NCI-H1436 (cell line): Measurements from ENCODE around the gene CDAN1.
"Not testable (repeated sequence)": the region's sequence is repeated elsewhere in the genome, so short reads cannot be mapped to it uniquely, and the experiment has no call there.

Experiments used
- DNase-seq: peaks from one replicate; lab custom pipeline; 2025; lab: John Stamatoyannopoulos, UW

The CDAN1 gene

DNA sequence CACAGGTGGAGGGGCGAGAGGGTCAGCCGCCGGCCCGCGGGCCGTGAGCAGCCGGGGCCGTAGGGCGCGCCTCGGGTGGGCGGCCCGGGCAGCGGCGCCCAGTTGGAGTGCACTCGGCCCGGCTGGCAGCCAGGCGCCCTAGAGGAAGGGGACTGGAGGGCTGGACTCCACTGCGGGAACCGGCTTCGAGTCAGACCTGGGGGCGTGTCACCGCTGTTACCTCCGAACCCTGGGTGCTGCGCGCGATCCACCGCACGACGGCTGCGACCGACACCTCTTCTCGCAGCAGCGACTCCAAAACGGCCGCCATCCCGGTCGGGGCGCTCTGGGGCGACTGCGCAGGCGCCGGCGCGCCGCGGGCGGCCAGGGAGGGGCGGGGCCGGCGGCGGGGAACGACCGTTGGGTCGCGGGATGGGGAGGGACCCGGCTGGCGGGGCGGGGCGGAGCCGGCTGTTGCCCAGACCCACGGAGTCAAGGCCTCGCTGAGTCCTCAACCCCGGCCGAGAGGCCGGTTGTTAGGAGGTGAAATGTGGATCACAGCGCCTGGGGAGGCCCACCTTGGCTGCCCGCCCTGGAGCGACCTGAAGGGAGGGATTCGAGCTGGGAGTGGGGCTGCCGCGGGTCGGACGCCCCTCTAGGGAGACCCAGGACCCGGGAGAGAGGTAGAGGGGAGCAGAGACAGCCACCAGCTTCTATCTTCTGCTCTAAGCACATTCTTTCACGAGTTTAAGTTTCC is at the start of gene CDAN1:
Gene CDAN1, minus strand, starts transcription at position 336 of the 736 bp plus-strand sequence. Its CDS starts 26 bp downstream, at position 310.
- DNase-seq: peak; percentile 82

- DNase-seq: no peak
Measured at GRCh38 chr15:42785569-42785968, 48.6 kb upstream of the CDAN1 start.

- no peak for DNase-seq
Measured at GRCh38 chr15:42784705-42785104, 47.8 kb upstream of the CDAN1 start.

DNA sequence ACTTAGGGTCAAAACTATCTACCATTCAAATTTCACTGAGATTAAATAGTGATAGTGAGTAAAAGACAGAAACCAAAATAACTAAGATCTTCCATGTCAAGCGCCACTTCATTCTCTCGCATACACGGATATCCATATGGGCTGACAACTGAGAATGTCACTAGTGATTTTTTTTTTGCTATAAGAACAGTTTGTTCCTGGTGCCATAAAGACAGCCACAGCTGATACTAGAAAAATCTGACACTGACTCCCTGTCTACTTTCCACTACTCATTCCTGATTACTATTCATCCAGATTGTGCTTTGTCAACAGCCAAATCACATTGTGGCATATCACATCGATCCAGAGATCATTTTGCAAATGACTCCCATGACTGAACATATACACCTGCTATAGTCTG is 45.8 kb upstream of the CDAN1 start:
- DNase-seq: no peak

GRCh38 chr15:42775416-42775815 is 38.5 kb upstream of the CDAN1 start:
- DNase-seq: no peak

GRCh38 chr15:42772901-42773300 is 36.0 kb upstream of the CDAN1 start:
- DNase-seq: no peak

DNA sequence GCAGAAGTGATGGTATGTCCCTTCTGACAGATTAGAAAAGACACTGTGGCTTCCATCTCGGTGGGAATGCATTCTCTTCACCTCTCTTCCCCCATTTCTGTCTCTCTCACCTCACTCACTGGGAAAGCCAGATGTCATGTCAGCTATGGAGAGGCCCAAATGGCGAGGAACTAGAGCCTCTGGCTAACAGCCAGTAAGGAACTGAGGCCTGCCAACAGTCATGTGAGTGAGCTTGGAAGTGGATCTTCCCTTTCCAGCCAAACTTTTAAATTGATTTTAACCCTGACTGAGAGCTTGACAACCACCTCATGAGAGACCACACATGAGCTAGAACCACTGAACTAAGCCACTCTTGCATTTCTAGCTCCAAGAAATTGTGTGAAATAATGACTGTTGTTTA is 35.2 kb upstream of the CDAN1 start:
- no peak for DNase-seq

- DNase-seq: not testable (repeated sequence)
Measured at GRCh38 chr15:42766109-42766508, 29.2 kb upstream of the CDAN1 start.

DNA sequence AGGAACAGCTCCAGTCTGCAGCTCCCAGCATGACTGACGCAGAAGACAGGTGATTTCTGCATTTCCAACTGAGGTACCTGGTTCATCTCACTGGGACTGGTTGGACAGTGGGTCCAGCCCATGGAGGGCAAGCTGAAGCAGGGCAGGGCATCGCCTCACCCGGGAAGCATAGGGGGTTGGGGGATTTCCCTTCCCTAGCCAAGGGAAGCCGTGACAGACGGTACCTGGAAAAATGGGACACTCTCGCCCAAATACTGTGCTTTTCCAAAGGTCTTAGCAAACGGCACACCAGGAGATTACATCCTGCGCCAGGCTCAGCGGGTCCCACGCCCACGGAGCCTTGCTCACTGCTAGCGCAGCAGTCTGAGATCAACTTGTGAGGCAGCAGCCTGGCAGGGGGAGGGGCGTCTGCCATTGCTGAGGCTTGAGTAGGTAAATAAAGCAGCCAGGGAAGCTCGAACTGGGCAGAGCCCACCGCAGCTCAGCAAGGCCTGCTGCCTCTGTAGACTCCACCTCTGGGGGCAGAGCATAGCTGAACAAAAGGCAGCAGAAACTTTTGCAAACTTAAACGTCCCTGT is 27.3 kb upstream of the CDAN1 start:
- not testable (repeated sequence) for DNase-seq

GRCh38 chr15:42761813-42762212 is 24.9 kb upstream of the CDAN1 start:
- not testable (repeated sequence) for DNase-seq

- DNase-seq: no peak
Measured at GRCh38 chr15:42760759-42761158, 23.8 kb upstream of the CDAN1 start.

GRCh38 chr15:42759093-42759492 is 22.2 kb upstream of the CDAN1 start:
- DNase-seq: no peak

- no peak for DNase-seq
Measured at GRCh38 chr15:42750306-42750705, 13.4 kb upstream of the CDAN1 start.

DNA sequence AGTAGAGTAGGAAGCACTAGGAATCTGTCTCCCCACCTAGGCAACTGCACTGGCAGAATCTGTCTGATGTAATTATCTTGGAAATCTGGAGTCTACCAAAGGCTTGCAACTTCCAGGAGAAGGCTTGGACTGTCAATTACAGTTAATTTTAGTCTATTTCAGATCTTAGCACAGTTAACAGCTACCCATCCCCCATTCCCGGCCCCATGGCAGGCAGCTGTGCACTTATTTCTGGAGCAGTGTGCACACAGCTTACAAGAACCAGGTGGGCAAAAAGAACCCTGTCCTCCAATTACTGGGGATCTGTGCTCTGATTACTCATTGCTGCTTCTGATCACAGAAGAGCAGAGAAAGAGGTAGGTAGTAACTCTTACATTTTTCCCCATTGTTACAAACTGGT is 12.3 kb upstream of the CDAN1 start:
- no peak for DNase-seq

DNA sequence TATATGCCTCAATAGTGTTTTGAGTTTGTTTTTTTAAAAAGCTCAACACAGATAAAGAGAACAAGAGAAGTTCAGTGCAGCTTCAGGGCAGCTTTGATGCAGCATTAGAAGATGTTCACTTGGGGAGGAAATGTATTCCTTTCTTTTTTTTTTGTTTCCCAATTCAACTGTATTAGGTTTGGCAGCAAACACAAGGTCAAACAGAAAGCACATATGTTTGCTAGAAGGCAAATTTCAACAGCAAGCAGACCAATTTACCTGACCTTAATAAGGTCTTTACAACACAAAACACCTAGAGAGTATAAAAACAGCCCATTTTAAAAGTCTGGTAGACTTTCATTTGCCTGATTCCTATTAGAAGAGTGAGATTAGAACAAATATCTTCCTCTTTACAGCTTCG is 7.3 kb upstream of the CDAN1 start:
- no peak for DNase-seq

DNA sequence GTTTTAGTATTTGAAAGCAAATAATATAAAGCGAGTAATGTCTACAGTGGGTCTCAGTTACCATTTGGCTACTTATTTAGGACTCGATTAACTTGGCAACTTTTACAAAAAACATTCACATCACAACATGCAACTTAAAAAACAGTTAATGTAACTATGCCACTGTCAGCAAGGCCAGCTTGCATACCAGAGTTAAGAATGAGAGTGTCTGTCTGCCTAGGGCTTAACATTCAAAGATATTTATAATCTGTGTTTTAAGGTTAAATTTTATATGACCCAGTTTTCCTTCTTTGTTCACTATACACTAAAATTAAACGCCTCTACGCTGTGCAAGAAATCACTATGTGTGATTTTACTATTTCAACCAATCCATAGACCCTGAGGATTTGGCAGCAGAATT is 5.2 kb upstream of the CDAN1 start:
- DNase-seq: no peak

DNA sequence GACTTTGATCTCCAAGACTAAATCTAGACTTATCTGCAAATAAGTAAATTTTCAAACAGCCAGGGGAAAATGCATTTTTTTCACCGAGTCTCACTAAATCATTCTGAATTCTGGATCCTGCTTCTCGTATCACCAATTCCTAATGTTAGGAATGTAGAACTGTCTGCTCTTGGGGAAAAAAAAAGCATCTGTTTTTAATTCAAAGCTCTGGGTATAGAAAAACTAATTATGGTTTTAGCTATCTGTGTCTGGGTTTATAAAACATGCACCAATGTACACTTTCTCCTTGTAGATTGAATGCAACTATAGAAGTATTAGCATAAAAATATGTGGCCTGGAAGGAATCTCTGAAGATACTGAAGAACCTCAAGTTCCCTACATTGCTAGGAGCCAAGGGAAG is 4.8 kb upstream of the CDAN1 start:
- DNase-seq: no peak

DNA sequence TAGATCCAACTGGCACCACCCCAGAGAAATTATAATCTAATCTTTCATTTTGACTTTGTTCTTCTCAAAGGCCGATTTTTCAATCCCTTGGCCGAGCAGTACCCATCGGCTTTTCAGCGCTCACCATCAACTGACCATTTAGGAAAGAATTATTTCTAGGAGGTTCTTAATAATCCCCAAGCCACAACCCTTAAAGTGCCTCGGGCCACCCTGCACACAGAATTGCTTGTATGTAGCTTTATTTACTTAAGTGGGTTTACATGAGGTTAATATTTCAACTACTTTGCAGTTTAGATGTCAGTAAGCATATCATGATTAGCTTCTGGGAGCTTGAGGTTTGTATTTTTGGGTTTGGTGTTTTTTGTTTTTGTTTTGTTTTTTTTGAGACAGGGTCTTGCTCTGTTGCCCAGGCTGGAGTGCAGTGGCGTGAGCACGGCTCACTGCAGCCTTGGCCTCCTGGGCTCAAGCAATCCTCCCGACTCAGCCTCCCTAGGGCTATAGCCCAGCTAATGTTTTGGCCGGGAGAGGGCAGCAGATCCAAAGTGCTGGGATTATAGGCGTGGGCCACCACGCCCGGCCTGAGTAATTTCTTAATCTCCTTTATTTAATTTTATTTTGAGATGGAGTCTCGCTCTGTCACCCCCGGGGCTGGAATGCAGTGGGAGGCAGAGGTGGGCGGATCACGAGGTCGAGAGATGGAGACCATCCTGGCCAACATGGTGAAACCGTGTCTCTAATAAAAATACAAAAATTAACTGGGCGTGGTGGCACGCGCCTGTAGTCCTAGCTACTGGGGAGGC is 801 bp upstream of the CDAN1 start:
- DNase-seq: peak; percentile 10

DNA sequence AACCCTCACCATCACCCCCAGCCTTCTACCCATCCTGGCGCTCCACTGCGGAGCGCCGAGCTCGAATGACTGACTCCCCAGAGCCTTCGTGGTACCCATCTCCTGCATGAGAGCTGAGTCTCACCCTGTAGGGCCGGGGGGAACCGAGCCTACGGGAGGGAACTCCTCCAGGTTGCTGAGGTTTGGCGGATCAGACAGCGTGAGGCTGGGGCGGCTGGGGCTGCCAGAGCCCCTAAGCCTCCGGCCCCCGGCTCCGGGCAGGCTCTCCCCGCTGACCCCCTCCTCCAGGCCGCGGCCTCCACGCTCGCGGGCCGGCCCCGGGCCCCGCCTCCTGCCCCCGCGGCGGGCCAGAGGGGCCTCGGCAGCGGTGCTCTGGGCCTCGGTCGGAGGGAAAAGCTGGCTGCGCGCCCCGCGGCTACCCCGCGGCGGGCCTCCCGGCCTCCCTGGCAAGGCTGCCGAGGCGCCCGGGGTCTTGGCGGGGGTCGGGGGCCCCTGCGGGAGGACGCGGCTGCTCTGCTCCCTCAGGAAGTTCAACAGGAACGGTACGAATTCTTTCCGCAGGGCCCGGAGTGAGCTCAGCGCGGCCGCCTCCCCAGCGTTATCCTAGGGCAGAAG is 643 bp downstream of the CDAN1 start:
- DNase-seq: no peak

DNA sequence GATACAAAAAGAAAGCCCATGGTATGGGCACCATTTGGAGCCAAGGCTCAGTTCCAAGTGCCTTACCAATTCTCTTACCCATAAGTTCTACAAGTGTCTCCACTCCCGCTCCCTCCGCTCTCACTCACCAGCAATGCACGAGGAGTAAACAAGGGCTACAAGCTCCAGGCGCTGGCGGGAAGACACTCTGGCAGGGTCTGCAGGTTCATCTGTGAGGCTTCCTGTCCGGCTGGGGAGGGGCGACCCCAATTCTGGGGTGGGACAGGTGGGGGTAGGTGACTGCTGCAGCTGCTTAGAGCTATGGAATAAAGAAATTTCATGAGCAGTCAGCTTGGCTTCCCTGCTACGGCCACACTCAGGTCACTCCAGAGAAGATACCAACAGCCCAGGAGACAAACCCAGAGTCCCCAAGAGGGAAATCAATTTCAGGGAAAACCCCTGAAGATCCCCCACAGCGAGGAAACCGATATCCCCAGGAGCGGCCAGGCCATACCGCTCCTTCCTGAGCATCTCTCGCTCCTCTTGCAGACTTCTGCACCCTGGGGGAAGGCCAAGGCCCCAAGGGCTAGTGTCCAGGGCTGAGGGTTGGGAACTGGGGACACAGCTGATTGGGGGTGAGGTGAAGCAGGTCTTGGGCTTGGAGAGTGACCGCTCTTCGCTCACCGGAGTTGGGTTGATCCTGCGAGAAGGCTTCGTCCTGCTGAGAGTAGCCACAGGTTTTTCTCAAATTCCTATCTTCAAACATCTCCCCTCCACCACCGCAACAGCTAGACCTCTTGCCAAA is 1.4 kb downstream of the CDAN1 start:
- no peak for DNase-seq

DNA sequence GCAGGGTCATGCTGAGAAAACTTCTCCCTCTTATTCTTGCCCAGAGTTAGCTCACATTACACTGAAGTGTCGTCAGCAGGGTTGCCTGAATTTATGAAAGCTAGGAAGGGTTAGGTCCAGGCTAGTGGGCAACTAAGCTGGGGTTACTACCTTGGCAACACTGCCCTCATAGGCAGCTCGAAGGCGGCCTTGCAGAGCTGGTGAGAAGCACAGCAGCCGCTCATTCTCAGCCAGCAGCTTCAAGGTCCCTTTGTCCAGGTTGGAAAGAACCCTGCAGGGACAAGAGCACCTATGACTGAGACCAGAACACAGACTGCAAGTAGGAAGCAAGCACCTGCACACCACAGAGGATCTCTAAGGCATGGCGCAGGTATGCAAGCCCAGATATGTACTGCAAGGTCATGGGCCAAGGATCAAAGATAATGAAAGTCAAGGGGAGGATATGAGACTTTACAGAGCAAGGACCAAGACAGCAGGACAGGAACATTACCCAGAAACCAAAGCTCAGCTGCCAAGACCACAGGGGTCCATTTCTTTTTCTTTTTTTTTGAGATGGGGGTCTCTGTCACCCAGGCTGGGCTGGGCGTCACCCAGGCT is 2.8 kb downstream of the CDAN1 start:
- DNase-seq: no peak
